ENCODE data around the gene NR6A1.

The NR6A1 gene

DNA sequence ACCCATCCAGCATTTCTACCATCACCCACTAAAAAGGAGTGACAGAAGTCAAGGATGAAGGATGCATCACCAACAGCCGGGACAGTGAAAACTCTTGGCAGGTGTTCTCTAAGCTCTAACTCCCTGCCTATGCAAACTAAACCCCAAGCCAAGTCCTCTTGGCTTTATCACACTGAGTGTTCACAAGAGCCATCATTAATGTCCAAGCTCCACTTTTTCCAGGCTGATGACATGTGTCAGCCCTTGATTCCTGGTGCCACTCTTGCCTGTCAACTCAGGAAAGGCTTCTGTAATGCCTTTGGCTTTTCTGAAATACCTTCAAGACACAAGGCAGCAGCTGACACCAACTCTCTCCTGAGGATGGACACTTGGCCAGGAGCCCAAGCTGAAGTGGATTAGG is 86.9 kb downstream of the NR6A1 start:
- no peak for DNase-seq

DNA sequence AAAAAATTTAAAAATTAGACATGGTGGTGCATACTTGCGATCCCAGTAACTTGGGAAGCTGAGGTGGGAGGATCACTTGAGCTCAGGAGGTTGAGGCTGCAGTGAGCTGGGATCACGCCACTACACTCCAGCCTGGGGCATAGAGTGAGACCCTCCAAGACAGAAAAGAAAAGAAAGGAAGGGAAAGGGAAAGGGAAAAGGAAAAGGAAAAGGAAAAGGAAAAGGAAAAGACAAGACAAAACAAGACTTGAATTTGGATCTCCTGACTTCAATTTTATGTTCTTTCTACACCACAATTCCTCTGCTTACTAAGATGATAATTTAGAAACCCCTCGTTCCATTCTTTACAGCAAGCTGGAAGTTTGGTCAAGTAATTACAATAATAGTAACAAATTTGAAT is 88.1 kb downstream of the NR6A1 start:
- no peak for DNase-seq

DNA sequence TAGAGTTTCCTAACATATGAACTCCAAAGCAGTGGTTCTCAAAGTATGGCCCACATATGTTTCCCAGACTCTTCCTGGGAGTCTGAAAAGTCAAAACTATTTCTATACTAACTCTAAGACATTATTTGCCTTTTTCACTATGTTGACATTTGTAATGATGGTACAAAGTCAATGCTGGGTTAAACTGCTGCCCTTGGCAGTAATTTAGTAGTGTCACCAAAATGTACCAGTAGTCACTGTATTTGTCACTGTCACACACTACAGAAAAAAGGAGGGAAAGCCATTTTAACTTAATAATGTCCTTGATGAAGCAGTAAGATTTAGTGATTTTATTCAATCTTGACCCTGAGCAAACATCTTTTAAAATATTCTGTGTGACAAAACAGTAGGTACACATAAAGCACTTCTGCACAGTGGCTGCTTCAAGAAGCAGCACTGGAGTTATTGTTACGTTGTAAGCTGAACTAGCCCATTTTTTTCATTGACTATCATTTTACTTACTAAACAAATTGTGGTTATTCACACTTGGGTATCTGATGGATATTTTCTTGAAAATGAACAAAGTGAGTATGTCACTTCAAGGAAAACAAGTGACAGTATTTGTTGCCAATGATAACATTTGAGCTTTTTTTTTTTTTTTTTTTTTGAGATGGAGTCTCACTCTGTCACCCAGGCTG is 90.3 kb downstream of the NR6A1 start:
- DNase-seq, result no peak

DNA sequence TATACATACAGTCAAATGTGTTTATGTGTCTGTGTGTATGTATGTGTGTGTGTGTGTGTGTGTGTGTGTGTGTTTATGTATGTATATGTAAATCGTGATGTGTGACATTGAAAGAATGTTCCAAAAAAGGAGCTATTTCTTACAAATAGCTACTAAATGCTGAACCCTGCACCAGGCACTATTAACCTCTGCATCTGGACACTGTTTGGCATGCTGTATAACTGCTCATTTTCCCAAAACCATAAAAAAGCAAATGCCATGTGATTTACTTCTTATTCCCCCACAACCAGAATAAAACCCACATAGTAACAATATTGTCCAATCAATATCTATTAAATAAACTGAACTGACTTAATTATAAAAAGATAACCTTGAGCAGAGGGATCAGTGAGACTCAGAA is 91.1 kb downstream of the NR6A1 start:
- no peak for DNase-seq

DNA sequence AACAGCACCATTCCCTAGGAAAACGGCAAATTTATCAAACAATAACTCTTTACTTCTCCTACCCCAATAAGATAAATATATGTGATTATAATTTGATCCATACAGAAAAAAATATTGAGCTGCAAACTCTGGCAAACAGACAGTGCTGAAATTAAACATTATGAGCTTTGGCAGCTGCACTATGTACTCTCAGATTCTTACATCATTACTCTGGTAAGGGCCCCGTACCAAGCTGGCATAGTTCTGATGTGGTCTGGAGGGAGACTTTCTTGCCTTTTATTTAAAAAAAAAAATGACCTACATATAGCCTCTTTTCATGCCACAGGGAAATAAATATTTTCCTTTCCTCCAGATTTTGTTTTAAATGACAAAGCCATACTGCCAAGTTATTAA is 95.0 kb downstream of the NR6A1 start:
- DNase-seq, result no peak

DNA sequence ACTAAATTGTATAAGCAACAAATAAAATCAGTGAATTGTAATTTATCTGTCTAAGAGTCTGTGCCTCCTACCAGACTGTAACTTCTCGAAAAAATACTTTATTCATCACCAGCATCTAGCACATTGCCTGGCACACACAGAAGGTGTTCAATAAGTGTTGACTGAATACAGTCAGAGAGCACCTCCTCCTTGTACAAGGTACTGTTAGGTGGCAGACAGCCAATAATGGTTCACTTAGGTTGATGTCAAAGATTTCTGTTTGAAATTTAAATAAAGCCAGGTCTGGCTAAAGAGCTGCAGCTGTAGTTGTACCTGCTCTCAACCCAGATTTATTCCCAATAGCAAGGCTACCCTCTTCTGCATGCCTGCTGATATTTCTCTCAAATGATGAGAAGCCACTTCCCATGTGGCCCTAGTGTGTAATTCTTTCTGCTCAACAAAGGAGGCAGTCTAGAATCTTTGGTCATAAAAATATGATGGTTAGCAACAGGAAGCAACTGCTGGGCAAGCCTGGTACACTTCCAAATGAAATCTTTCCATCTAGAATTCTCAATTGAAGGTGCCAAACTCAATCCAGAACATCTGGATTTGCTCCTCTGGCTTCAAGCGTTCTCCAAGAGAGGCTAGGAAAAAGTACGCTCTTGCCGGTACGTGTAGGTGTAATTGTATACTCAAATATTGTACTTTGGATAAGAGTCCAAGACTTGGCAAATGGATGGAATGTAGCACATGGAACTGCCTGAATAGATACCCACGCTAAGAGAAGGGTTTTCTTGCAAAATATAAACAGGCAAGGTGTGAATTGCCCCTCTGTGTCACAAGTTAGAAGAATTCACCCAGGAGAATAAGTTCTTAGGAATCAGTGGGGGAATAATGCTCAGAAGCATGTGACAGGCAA is 95.6 kb downstream of the NR6A1 start:
- no peak for DNase-seq

DNA sequence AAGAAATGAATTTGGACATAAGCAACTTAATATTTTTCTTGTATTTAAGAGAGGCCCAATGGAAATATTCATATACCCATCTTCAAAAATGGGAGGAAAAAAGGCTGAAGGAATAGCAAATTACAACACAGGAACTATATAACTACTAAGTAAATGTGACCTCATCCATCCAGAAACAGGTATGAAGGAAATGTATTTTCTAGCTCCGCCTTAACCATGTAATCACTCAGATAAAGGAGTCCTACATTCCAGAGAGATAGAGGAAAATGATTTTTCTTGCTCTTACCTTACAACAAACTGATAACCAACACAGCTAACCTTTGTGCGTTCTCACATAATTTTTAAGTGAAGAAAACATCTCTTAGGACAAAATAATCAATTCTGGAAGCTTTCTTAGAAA is 96.5 kb downstream of the NR6A1 start:
- no peak for DNase-seq

DNA sequence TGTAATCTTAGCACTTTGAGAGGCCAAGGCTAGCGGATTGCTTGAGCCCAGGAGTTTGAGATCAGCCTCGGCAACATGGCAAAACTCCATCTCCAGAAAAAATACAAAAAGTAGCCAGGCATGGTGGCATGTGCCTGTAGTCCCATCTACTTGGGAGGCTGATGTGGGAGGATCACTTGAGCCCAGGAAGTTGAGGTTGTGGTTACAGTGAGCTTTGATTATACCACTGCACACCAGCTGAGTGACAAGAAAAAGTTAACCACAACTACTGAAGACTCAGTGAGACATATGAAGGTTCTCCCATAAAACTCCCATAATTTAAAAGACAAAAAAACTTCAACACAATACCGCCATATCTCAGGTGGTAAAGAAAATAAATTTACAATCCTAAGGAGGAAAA is 98.0 kb downstream of the NR6A1 start:
- no peak for DNase-seq

DNA sequence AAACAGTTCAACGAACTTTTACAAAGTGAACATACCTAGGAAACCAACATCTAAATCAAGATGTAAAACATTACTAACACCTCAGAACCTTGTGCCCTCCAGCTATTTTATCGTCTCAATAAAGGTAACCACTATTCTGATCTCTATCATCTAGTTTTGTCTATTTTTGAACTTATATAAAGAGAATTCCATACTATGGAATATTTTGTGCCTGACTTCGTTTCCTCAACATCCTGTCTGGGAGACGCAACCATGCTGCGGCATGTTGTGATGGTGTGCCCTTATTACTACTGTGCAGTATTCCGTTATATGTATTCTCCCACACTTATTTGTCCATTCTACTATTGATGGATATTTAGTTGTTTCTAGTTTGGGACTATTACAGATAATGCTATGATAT is 99.2 kb downstream of the NR6A1 start:
- no peak for DNase-seq

DNA sequence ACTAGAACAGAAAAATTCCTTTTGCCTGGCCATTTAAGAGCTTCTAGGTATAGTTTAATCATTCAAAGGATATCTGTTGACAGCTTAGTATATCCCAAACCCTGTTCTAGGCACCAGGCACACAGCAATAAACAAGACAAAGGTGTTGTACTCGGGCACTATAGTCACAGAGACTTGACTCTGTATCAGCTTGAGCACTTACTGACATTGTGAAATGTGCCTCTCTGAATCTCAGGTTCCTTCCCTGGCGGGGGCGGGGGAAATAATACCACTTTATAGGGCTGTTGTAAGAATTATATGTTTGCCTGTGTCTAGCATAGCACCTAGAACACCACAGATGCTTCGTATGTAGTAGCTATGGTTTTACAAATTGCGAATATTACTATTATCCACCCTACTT is 104.5 kb downstream of the NR6A1 start:
- DNase-seq, result no peak

DNA sequence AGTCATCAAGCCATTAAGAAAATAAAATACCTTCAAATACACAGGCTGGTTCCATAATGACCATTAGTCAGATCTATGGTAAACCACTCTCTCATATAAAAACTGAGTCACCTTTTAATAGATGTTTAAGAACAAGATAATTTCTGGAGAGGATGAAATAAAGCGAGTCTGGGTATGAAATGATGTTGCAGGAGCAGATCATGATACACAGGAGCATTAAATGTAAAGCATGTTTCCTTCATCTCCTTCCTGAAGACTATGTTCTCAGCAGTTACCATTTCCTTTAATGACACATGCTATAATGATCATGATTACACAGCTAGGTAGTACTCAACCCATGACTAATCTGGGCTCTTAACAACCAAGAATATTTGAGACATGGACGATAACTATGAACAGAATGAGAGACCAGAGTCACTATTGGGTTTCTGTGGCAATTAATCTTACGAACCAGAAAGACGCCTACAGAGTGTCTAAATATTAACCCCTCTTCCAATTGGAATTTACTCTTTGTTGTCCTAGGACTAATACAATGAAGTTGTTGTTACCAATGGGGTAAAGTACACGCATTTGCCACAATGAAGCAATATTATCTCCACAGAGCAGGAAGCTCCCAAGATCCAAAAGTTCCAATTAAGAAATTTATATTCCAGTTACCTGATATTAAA is 105.6 kb downstream of the NR6A1 start:
- DNase-seq, result peak; percentile 50

DNA sequence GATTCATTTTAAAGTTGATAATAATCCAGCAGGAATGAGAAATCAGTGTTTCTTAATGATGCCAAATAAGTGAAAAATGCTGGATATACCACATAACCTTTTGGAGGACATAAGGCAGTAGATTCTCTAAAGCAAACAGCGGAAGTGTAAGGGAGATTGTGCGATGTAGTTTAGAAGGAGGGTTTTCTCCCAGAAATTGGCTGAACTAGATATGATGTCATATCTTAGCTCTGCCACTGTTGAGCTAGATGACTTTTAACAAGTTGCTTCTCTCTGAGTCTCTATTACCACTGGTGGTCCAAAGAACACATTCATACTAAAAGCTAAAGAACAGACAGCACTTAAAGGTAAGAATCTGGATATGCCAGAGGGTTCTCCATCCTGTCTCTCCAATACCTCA is 107.0 kb downstream of the NR6A1 start:
- no peak for DNase-seq

DNA sequence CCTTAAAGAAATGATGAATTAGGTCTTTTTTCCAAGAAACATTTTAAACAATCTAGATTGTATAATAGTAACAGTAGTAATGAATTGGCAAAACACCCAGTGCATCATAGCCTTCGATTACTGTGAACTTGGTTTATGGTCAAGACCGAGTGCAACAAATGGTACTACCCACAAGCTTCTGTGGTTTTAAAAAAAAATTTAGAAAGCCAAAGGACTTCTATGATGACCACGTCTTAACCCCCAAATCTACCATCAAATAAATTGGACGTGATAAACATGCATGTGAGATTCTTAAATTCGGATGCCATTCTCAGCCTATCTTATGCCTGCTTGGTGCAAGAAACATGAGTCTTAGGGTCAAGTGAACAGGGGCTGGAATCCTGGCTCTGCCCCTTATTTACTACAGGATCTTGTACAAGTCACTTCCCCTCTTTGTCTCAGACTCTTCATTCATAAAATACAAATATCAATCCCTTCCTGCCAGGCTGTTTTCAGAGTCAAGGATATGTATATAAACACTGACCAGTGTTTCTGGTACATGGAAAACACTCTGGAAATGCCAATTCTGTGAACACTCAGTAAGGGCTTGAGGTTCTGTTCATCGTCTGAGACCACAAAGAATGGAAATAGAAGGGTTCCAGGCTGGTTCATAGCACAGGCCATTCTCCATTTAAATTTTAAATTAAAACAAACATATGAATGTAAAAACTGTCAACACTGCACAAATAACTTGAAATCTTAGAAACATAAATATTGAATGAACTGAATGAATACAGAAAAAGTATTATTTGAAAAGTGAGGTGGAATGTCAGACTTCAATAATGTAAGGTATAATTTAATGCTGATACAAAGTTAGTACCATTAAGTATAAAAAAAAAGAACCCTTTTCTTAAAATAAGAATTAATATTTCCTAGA is 107.8 kb downstream of the NR6A1 start:
- no peak for DNase-seq

DNA sequence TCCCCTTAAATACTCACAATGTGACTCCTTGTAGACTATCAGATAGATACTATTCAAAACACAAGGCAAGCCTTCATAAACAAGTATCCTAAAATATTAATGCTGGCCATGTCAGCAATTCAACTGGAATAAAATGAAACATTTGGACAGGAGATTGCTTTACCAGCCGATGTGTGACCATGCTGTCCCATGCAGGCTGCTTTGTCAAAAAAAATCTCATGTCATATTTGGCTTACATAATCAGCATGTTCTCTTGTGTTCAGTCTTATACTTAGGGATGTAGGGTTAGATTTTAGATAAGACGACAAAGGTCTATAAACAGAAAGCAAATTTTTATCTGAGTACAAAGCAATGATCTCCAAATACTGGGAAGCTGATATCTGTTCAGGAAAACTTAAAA is 108.5 kb downstream of the NR6A1 start:
- no peak for DNase-seq

DNA sequence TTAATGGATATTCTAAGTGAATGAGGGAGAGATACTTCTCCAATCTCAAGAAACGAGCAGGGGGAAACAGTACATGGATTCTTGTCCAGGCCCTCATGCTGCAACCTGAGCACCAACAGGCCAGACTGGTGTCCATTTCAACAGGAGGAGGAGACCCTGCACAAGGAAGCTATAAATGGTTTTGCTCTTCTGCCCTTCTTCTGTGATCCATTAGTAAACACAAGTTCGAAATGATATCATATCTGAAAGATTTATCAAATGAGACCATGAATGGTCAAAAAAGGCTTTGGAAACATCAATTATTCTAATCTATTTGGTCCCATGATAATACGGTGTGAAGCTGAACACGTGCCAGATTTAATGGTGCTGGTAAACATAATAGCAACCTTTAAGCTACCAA is 109.8 kb downstream of the NR6A1 start:
- no peak for DNase-seq

DNA sequence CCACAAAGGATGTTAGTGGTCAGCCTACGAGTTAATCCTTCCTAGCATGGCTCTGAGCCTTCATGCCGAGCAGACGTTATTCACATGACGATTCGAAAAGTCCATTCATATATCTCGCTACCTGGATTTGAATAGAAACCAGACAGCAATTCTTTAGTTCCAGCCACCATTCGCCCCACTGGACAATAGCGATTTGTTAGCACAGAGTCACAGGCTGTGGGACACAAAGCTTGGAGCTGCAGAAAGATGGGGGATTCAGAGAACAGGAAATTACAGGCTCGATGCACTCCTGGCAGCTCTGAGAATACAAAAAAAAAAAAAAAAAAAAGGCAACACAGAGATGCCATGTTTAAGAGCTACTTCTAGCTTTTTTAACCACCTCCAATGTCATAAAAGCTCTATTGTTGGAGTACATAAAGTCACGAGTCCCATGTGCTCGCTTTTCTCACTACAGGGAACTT is 110.7 kb downstream of the NR6A1 start:
- peak; percentile 76 for DNase-seq

DNA sequence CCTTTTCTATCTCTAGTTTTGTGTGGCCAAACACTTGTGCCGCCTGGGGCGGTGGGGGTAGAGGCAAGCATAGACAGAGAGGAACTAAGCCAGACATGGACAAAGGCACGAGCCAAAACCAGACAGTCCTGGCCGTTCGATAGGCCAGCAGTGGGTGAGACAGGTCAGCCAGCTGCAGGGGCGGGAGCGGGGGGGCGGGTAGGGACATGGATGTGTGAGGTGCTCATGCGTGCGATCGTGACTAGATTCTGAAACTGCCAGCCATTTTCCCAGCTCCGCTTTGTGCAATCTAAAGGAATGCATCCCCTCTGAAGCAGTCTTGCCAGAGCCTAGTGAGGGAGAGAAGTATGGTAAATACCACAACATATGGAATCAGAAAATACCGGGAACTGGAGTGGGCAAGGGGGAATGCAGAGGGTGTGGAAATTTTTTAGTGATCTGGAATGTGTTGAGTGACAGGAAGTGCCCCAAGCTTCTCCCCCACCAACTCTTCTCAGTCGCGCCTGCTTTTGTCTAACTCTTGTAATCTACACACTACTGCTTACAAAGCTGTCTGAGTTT is 111.9 kb downstream of the NR6A1 start:
- DNase-seq, result peak; percentile 99

DNA sequence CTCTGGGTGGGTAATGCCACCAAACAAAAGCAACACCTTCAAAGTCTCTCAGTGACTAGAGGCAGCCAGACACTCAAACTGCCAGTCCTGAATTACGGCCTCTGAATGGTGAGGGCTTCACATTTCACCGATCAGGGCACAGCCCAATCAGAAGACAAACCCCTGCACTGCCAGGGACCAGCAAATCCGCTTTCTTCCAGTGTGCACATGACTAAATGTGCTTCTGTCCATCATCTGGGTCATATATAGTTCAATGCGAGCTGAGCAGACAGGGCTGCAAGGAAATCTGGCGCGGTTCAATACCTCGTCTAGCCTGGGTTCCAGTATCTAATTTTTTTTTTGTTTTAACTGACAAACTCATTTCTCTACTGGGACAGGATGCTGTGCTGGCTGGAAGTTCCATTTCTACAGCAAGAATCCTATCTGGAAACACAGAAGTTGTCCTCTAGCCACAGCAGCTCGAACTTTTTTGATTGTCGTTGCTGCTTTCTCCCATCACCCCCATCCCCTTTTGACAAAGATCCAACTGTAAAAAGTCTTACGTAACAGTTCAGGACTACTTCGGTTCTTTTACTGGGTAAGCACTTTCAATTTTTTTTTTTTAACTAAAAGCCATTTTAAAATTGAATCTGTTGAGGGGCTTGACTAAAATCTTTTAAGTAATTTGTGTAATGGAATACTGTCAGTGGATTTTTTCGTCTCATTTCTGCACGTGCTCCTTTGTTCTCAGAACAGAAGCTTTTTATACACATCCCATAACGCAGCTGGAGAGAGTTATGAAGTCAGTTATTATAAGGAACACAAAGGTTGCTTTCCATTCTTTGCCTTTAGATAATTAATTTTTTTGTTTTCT is 112.7 kb downstream of the NR6A1 start:
- peak; percentile 98 for DNase-seq

DNA sequence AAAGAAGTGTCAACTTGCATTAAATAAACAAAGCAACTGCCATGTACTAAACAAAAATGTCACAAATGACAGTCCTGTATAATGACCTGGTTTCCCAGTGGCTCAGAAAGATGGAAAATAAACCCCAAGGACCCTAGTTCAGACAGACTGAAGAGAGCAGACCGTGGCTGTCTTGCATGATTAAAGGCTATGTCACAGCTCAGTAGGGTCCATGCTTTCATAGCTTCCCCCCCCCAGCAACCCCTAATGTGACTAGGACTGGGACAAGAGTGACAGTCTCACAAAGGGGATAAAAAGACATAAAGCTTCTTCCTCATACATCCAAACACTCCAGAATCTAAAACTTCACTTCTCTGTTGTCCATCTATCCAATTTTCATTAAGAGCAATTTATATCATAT is 113.6 kb downstream of the NR6A1 start:
- DNase-seq, result no peak

DNA sequence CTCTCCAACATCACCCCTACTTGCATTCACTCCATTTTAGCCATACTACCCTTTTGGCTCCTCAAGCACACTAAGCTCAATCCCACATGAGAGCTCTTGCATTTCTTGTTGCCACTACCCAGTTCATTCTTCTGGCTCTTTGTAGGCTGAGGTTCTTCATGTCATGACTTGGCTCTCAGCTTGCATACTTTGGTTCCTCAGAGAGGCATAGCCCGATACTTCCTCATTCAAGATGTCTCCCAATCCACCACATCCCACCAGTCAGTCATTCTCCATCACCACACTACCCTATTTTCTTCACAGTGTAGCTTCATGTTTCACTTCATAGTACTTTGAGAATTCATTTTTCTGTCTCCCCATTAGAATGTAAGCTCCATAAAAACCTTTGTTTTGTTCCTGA is 116.7 kb downstream of the NR6A1 start:
- DNase-seq, result no peak

Measured in fibroblast of skin of back (primary cell).